HEK293T (cell line): Measurements from ENCODE around the gene ATG9A.

Source experiments
- ARNT ChIP-seq: fragments of 450-650 bp; IDR thresholded peaks from 2 replicates; pipeline ENCODE4 v1.6.1; 2017; ENCODE audit warnings: mild to moderate bottlenecking
- SP1 ChIP-seq: fragments of 450-650 bp; IDR thresholded peaks from 2 replicates; pipeline ENCODE4 v1.6.1; 2017

DNA sequence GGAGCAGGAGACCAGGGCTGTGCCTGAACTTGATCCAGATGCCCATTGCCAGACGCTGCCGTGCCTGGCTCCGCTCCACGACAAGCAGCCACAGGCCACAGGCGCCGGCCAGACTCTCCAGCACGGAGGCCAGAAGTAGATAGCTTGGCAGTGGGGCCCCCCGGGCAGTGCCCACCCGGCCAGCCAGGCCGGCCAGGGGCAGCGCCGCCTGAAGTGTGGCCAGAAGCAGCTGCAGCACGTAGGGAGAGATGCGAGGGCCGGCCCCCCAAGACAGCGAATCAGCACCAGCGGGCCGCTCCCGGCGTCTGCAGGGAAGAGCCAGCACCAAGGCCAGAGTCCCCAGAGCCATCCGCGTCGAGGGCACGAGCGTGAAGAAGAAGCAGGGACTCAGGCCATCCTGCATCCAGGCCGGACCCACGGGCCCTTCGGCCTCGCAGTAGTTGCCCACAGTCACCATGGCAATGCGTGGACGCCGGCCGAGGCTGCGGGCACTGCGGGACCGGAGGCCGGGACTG lies 11.2 kb downstream of the ATG9A start:
- no peak for TF ChIP-seq SP1
- TF ChIP-seq ARNT, result no peak
